ENCODE results near the gene KRTAP3-3. TPM values are rescaled to one million over a fixed set of nuclear protein-coding genes. Genes with fewer than 3 reads are reported as not detected.

The KRTAP3-3 gene
- total RNA-seq, 1 experiment from 2014 or later: not detected

DNA sequence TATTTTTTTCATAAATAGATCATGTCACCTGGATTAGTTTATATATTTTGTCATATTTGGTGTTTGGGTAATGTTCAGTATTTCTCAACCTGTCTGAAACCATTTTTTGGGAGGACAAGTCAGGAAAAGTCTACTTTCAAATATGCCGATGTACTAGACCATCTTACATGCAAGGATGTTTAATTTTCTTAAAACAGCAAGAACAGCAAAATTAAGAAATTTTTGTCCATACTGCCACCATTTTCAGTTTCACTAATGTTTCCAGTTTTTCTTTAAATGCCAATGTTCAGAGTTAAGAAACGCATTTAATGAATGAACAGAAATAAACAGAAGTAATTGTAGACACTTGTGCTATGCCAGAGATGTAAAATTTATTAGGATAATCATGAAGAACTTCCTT is 880 bp downstream of the KRTAP3-3 start:
- H3K36me3 ChIP-seq: no peaks in the 10 kb centered on the region

DNA sequence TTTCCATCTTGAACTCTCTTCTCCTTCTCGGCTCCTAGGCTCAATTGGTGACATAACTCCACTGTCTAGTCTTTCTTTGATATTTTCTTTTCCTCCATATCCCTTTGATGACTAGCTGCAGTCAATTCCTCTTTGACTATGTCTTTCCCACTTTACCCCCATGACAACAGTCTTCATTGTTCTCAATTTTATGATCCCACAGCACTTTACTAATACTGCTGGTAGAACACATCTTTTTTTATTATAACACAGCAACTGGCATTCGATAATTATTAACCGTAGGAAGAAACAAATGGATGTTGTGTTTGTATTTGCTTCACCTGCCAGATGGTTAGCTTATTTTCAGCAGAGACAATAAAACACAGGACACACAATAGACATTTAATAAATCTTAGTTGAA is 1.3 kb downstream of the KRTAP3-3 start:
- Histone ChIP-seq H3K27ac (no peak overlapping the region), H3K36me3 (no peaks in the 10 kb centered on the region), H3K27me3 (no peaks in the 10 kb centered on the region), H3K4me3 (no peak overlapping the region), H3K4me1 (peaks cover 6% of the 10 kb centered on the region; the same call in 1 of the 2 replicates), H3K9me3 (replicated peaks) (0 out of 2 replicates have a peak, but pooled peaks cover 2% of the 10 kb centered on the region)
- DNase-seq: no peak

More for the DNA sequence above, 880 bp downstream of the KRTAP3-3 start:
- no peak overlapping the region for H3K4me3 ChIP-seq
- no peaks in the 10 kb centered on the region for H3K27me3 ChIP-seq
- H3K9me3 ChIP-seq (replicated peaks): 0 out of 2 replicates have a peak, but pooled peaks cover 2% of the 10 kb centered on the region
- no peak overlapping the region for H3K27ac ChIP-seq
- peaks cover 6% of the 10 kb centered on the region; the same call in 1 of the 2 replicates for H3K4me1 ChIP-seq
- DNase-seq: no peak

DNA sequence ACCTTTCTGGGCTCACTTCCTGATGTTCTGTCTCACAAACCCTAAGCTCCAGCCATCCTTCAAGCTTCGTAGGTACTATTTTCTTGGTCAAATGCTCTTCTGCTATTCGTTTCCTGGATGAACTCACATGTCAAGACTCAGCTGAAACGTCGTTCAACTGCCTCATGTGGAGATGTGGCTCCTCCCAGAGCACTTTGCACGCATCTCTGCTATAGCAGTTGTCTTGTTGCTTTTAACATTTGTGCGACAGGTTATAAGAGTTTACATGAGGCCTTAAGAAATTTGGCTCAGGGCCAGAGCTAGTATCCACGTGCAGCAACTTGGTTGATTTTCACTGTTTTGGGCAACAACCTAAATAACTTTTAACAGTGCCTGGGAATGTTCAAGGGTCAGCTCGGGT is 7.0 kb downstream of the KRTAP3-3 start:
- H3K36me3 ChIP-seq: no peaks in the 10 kb centered on the region
- H3K27ac ChIP-seq: no peak overlapping the region
- 0 out of 2 replicates have a peak, but pooled peaks cover 2% of the 10 kb centered on the region for H3K9me3 ChIP-seq (replicated peaks)
- DNase-seq: no peak
- no peaks in the 10 kb centered on the region for H3K4me1 ChIP-seq
- H3K4me3 ChIP-seq: no peak overlapping the region
- H3K27me3 ChIP-seq: no peaks in the 10 kb centered on the region

DNA sequence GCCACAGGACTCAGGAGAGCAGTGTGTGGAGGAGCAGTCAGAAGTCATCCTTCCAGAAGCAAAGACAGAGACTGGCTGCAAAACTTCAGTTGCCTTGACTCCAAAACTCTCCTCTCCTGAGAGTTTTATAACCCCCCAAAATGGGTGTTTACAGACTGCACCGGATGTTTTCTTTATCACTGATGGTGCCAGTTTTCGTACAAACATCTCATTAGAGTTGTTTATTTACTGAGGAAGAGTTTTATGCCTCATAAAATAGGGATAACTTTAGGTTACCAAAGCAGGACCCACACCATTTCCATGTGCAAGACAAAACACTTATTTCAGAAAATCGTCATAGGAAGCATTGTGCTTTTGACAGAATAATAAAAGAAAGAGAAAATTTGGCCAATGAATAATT is 9.7 kb downstream of the KRTAP3-3 start, which contains the start of gene KRT40:
TSS of gene KRT40 (minus strand) at position 101 of the 400 bp plus-strand sequence. CDS start at position 48, 53 bp downstream.
- H3K36me3 ChIP-seq: no peaks in the 10 kb centered on the region
- no peak within 1 kb of the TSS for H3K4me3 ChIP-seq
- H3K9me3 ChIP-seq (replicated peaks): no peaks in the 10 kb centered on the region
- H3K4me1 ChIP-seq: peaks cover 8% of the 10 kb centered on the region
- H3K27ac ChIP-seq: no peak within 1 kb of the TSS
- H3K27me3 ChIP-seq: no peaks in the 10 kb centered on the region
- no peak for DNase-seq

DNA sequence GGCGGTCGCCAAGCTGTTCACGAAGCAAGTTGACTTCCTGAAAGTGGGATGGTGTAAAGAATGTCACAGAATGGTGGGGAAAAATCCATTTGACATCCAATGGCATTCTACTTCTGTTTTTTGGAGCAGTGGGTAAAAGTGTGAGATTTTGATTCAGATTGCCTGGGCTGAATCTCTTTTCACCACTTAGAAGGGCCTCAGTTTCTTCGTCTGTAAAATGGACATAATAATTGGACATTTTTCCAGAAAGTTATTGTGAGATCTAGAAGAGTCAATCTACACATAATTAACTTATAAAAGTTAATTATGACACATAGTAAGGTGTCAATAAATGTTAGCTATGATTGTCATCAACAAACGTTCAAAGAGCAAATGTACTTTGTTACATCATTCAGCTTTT is 12.8 kb downstream of the KRTAP3-3 start:
- H3K27ac ChIP-seq: peak overlapping the region; percentile 29
- H3K36me3 ChIP-seq: no peaks in the 10 kb centered on the region

DNA sequence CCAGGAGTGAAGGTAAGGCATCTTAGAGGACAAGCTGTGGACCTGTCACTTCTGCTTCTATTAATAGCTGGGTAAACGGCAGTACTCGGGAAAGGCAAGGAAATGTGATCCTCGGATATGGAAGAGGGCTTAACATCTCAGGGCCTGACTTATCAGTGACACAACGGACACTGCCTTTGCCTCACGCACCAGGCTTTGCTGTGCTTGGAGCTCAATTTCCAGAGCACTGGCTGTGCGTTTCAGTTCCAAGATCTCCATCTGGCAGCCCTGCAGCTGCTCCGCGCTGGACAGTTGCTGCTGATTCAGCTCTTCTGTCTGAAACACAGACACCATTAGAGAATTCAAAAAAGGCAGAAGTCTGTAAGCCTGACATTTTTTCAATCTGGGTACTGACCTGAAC is 13.4 kb downstream of the KRTAP3-3 start:
- no peaks in the 10 kb centered on the region for H3K9me3 ChIP-seq (replicated peaks)
- DNase-seq: peak; percentile 62 to 74
- no peak overlapping the region; the same call in 1 of the 2 replicates for H3K4me3 ChIP-seq
- peak overlapping the region; percentile 29 for H3K27ac ChIP-seq
- no peaks in the 10 kb centered on the region for H3K36me3 ChIP-seq
- peaks cover 8% of the 10 kb centered on the region for H3K4me1 ChIP-seq
- no peaks in the 10 kb centered on the region for H3K27me3 ChIP-seq

More for the DNA sequence above, 12.8 kb downstream of the KRTAP3-3 start:
- H3K4me3 ChIP-seq: no peak overlapping the region; the same call in 1 of the 2 replicates
- no peaks in the 10 kb centered on the region for H3K9me3 ChIP-seq (replicated peaks)
- H3K4me1 ChIP-seq: peaks cover 8% of the 10 kb centered on the region
- DNase-seq: no peak
- H3K27me3 ChIP-seq: no peaks in the 10 kb centered on the region

DNA sequence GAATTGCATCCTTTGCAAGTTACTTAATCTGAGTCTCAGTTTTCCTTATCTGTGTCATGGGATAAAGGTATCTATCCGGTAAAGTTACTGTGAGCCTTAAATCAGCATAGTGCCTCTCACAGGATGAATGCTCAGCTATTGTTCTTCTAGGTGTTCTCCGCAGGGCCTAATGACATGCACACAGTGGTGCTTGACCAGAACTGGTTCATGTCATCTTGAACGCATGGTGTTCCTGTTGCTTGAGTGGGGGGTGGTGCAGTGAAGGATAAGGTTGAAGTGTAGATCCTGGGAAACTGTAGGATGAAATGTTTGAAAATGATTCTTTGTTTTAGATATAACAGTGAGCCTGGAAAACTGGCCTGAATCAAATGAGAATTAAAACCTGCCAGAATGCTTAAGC is 13.8 kb downstream of the KRTAP3-3 start:
- H3K9me3 ChIP-seq (replicated peaks): no peaks in the 10 kb centered on the region
- H3K4me1 ChIP-seq: peaks cover 8% of the 10 kb centered on the region
- no peaks in the 10 kb centered on the region for H3K36me3 ChIP-seq
- no peak for DNase-seq
- H3K27me3 ChIP-seq: no peaks in the 10 kb centered on the region
- H3K27ac ChIP-seq: no peak overlapping the region
- H3K4me3 ChIP-seq: no peak overlapping the region

DNA sequence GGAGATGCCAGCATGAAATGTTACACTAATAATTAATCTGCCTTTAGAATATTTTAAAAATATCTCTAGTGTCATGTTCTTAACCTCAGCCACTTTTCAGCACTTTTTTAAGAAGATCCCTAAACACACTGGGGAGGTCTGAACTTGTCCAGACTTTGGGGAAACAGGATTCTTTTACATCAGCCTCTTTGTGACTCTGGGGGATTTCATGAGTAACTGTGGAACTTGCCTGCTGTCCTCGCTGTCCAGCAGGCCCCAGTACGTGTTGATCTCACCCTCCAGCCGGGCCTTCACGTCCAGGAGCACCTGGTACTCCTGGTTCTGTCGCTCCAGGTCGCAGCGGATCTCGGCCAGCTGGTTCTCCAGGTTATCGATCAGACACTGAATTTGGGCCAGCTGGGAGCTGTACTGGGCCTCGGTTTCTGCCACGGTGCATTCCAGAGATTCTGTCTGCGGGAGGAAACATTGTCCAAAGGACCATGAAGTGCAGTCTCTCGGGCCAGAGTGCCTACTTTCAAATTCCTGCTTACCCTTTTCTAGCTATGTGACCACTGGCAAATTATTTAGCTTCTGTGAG is 15.3 kb downstream of the KRTAP3-3 start:
- H3K4me1 ChIP-seq: peaks cover 8% of the 10 kb centered on the region
- H3K4me3 ChIP-seq: no peak overlapping the region
- H3K27ac ChIP-seq: no peak overlapping the region
- peak in 1 of 2 experiments; percentile 11 for DNase-seq
- H3K9me3 ChIP-seq (replicated peaks): no peaks in the 10 kb centered on the region
- H3K36me3 ChIP-seq: no peaks in the 10 kb centered on the region
- no peaks in the 10 kb centered on the region for H3K27me3 ChIP-seq

DNA sequence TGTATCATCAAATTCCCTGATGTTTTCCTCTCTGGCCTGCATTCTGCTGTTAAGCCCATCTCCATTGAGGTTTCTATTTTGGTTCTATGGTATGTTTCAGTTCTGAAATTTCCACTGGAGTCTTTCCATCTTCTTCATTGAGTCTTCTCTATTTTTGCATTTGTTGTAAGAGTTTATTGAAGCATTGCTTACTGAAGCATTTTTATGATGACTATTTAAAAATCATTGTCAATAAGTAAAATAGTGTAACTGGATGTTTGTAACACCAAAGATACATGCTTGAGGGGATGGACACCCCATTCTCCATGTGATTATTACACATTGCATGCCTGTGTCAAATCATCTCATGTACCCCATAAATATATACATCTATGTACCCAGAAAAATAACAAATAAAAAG is 18.4 kb downstream of the KRTAP3-3 start:
- peaks cover 4% of the 10 kb centered on the region for H3K4me1 ChIP-seq
- no peak for DNase-seq
- no peaks in the 10 kb centered on the region for H3K9me3 ChIP-seq (replicated peaks)
- no peak overlapping the region for H3K27ac ChIP-seq
- no peaks in the 10 kb centered on the region for H3K27me3 ChIP-seq
- no peak overlapping the region for H3K4me3 ChIP-seq
- H3K36me3 ChIP-seq: no peaks in the 10 kb centered on the region

DNA sequence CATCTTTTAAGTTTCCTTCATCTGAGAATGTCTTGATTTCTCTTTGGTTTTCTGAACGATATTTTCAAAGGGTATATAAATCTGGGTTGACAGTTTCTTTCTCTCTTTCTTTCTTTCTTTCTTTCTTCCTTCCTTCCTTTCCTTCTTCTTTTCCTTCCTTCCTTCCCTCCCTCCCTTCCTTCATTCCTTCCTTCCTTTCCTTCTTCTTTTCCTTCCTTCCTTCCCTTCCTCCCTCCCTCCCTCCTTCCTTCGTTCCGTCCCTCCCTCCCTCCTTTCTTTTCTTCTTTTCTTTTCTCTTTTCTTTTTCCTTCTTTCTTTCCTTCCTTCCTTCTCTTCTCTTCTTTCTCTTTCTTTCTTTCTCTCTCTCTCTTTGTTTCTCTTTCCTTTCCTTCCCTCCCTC is 19.6 kb downstream of the KRTAP3-3 start:
- Histone ChIP-seq H3K4me3 (no peak overlapping the region), H3K27ac (no peak overlapping the region), H3K27me3 (no peaks in the 10 kb centered on the region), H3K36me3 (no peaks in the 10 kb centered on the region), H3K4me1 (no peaks in the 10 kb centered on the region), H3K9me3 (replicated peaks) (no peaks in the 10 kb centered on the region)
- no peak for DNase-seq

DNA sequence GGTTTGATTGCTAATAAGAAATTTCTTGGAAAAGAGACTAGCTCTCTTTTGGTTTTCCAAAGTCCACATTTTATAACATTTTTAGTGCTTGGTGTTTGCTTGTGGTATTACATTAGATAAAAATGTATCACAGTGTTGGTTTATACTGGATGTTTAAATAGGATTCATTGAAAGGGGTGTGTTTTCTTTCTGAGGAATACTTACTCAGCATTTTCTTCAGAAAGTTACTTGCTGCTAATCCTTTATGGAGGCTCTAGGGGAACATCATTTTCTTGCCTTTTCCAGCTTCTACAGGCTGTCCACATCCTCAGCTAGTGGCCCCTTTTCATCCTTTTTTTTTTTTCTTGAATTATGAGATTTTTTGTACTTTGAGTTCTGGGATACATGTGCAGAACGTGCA is 26.4 kb downstream of the KRTAP3-3 start:
- DNase-seq: no peak

DNA sequence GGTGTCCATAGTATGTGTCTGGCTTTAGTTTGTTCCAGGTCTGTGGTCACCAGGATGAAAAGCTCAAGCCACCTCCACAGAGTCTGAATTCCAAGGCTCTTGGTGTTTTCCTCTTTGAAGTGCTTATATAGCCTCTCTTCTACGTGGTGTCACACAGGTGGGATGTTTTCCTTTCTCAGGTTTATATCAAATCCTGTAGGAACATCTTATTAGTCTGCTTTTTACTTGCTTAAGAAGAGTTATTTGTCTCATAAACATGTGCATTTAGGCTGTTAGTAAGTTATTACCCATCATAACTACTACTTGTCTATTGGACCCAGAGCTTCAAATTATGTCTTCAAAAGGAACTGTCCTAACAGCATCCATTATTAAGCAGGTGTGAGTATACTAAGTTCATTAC is 27.1 kb downstream of the KRTAP3-3 start, which contains the start of gene KRT39:
TSS of gene KRT39 (minus strand) at position 101 of the 400 bp plus-strand sequence. CDS start at position 9, 92 bp downstream.
- DNase-seq: no peak
- H3K4me3 ChIP-seq: no peak within 1 kb of the TSS
- no peaks in the 10 kb centered on the region for H3K9me3 ChIP-seq (replicated peaks)
- no peaks in the 10 kb centered on the region for H3K27me3 ChIP-seq
- H3K27ac ChIP-seq: no peak within 1 kb of the TSS
- no peaks in the 10 kb centered on the region for H3K36me3 ChIP-seq
- no peaks in the 10 kb centered on the region for H3K4me1 ChIP-seq

More for the DNA sequence above, 26.4 kb downstream of the KRTAP3-3 start:
- Histone ChIP-seq H3K9me3 (replicated peaks) (no peaks in the 10 kb centered on the region), H3K27ac (no peak overlapping the region), H3K27me3 (no peaks in the 10 kb centered on the region), H3K36me3 (no peaks in the 10 kb centered on the region), H3K4me3 (no peak overlapping the region), H3K4me1 (no peaks in the 10 kb centered on the region)

DNA sequence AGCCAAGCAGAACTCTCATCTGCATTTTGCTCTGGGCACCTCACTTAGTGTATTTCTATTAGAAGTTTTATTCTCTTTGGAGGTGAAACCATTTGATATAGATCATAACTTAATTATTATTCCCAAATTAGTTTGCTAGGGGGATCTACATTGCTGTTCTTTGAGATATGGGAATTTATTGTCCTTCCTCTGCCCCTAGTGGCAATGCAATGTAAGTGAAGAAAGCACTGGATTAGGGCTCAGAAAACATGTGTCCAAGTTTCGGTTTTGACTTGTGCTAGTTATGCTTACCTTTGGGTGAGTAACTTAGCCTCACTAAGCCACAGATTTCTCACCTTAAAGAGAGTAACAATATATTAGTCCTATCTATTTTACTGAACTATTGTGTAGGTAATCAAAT is 30.1 kb downstream of the KRTAP3-3 start:
- Histone ChIP-seq H3K27me3 (no peaks in the 10 kb centered on the region), H3K9me3 (replicated peaks) (no peaks in the 10 kb centered on the region), H3K36me3 (no peaks in the 10 kb centered on the region), H3K27ac (no peak overlapping the region), H3K4me3 (no peak overlapping the region), H3K4me1 (no peaks in the 10 kb centered on the region)
- peak in 1 of 2 experiments; percentile 34 for DNase-seq

DNA sequence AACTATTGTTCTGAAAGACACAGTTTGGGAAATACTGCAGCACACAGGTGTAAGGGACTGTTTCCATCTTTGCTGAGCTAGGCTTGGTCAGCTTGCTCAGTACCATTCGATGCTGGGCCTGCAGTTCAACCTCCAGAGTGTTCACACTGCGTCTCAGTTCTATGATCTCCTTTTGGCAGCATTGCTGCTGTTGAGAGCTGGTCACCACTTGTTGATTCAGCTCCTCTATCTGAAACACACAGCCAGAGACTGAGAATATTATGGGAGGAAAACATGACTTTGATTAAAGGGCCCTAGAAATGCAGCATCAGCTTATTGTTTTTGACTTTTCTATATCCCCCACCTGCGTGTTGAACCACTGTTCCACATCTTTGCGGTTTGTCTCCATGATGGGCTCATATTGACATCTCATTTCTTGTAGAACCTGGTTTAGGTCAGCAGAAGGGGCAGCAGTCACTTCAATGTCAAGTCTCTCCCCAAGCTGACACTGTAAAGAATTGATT is 31.9 kb downstream of the KRTAP3-3 start:
- Histone ChIP-seq H3K4me1 (0 out of 2 replicates have a peak, but pooled peaks cover under 1% of the 10 kb centered on the region), H3K9me3 (replicated peaks) (no peaks in the 10 kb centered on the region), H3K27me3 (no peaks in the 10 kb centered on the region), H3K36me3 (no peaks in the 10 kb centered on the region), H3K4me3 (no peak overlapping the region), H3K27ac (no peak overlapping the region)
- DNase-seq: no peak

DNA sequence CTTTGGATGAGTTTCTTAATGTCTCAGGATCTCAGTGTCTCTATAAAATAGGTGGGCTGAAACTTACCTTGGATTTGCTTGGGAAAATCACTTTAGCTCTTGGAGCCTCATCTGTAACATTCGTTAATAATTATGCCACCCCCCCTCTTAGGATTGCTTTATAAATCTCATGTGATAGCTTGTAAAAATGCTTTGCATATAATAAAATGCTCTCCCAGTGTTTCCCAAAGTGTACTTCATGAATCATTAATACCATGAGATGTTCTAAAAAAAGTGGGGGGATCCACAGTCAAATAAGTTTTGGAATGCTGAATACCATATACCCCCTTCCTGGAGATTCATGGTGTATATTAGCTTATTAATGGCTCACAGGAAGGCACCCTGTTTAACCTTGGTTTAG is 32.4 kb downstream of the KRTAP3-3 start:
- no peak for DNase-seq
- H3K27me3 ChIP-seq: no peaks in the 10 kb centered on the region

More for the DNA sequence above, 32.4 kb downstream of the KRTAP3-3 start:
- no peak overlapping the region for H3K27ac ChIP-seq
- peaks cover 6% of the 10 kb centered on the region; the same call in 1 of the 2 replicates for H3K4me1 ChIP-seq
- no peaks in the 10 kb centered on the region for H3K9me3 ChIP-seq (replicated peaks)
- no peaks in the 10 kb centered on the region for H3K36me3 ChIP-seq
- H3K4me3 ChIP-seq: no peak overlapping the region
